ENCODE measurements around the gene CDC37L1.

Gene CDC37L1

GRCh38 chr9:4686584-4686983, 7.2 kb downstream of the CDC37L1 start:
- no peaks in the 10 kb centered on the region for H3K9me3 ChIP-seq
- H3K27ac ChIP-seq, result no peak overlapping the region
- peaks cover 31% of the 10 kb centered on the region for H3K36me3 ChIP-seq
- no peak overlapping the region for H3K4me3 ChIP-seq (ENCODE audit: low read depth in 1 of 2, low read length in 1 of 2)
- TF ChIP-seq, protein P1, sequence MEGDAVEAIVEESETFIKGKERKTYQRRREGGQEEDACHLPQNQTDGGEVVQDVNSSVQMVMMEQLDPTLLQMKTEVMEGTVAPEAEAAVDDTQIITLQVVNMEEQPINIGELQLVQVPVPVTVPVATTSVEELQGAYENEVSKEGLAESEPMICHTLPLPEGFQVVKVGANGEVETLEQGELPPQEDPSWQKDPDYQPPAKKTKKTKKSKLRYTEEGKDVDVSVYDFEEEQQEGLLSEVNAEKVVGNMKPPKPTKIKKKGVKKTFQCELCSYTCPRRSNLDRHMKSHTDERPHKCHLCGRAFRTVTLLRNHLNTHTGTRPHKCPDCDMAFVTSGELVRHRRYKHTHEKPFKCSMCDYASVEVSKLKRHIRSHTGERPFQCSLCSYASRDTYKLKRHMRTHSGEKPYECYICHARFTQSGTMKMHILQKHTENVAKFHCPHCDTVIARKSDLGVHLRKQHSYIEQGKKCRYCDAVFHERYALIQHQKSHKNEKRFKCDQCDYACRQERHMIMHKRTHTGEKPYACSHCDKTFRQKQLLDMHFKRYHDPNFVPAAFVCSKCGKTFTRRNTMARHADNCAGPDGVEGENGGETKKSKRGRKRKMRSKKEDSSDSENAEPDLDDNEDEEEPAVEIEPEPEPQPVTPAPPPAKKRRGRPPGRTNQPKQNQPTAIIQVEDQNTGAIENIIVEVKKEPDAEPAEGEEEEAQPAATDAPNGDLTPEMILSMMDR (IDR thresholded peaks at IDR 0.05), result no peak
- H3K4me1 ChIP-seq (ENCODE audit: control insufficient read depth in 1 of 2, insufficient read depth in 1 of 2, low read depth in 1 of 2, low read length in 1 of 2), result no peaks in the 10 kb centered on the region
- H3K27me3 ChIP-seq, result no peaks in the 10 kb centered on the region

DNA sequence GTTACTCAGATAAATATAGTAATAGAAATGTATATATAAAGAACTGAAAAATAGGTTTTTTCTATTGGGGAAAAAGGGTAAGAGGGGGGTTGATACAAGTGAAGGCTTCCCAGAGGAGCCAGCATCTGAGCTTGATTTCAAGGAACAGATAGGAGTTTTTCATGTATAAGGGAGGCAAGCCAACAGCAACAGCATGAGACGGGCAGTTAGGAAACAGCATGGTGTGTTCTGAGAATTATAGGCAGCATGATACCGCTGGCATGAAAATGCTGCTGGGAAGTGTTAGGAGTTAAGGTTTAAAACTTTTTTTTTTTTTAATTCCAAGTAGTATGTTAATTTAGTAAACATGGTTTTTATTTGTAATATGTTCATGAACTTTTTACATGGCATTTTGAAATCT, 9.7 kb downstream of the CDC37L1 start:
- no peaks in the 10 kb centered on the region for H3K27me3 ChIP-seq
- no peak overlapping the region for H3K27ac ChIP-seq
- peaks cover 33% of the 10 kb centered on the region for H3K36me3 ChIP-seq
- H3K4me3 ChIP-seq (ENCODE audit: low read depth in 1 of 2, low read length in 1 of 2), result no peak overlapping the region
- H3K9me3 ChIP-seq, result no peaks in the 10 kb centered on the region
- no peaks in the 10 kb centered on the region for H3K4me1 ChIP-seq (ENCODE audit: control insufficient read depth in 1 of 2, insufficient read depth in 1 of 2, low read depth in 1 of 2, low read length in 1 of 2)
- TF ChIP-seq, protein P1 (IDR thresholded peaks at IDR 0.05), result no peak

GRCh38 chr9:4689687-4690104, 10.3 kb downstream of the CDC37L1 start:
- H3K4me1 ChIP-seq (ENCODE audit: control insufficient read depth in 1 of 2, insufficient read depth in 1 of 2, low read depth in 1 of 2, low read length in 1 of 2), result no peaks in the 10 kb centered on the region
- H3K27me3 ChIP-seq, result no peaks in the 10 kb centered on the region
- no peak overlapping the region for H3K27ac ChIP-seq
- H3K4me3 ChIP-seq (ENCODE audit: low read depth in 1 of 2, low read length in 1 of 2), result no peak overlapping the region
- peaks cover 35% of the 10 kb centered on the region for H3K36me3 ChIP-seq
- H3K9me3 ChIP-seq, result no peaks in the 10 kb centered on the region
- TF ChIP-seq, protein P1 (IDR thresholded peaks at IDR 0.05), result no peak

- no peak overlapping the region for H3K27ac ChIP-seq
- H3K27me3 ChIP-seq, result no peaks in the 10 kb centered on the region
- H3K36me3 ChIP-seq, result peaks cover 35% of the 10 kb centered on the region
These were observed 10.8 kb downstream of the CDC37L1 start for GRCh38 chr9:4690144-4690543.

GRCh38 chr9:4691795-4692194, 12.4 kb downstream of the CDC37L1 start:
- no peak overlapping the region for H3K27ac ChIP-seq
- H3K4me1 ChIP-seq (ENCODE audit: control insufficient read depth in 1 of 2, insufficient read depth in 1 of 2, low read depth in 1 of 2, low read length in 1 of 2), result no peaks in the 10 kb centered on the region
- TF ChIP-seq, protein P1 (IDR thresholded peaks at IDR 0.05), result no peak
- H3K27me3 ChIP-seq, result no peaks in the 10 kb centered on the region
- H3K4me3 ChIP-seq (ENCODE audit: low read depth in 1 of 2, low read length in 1 of 2), result no peak overlapping the region
- peaks cover 19% of the 10 kb centered on the region for H3K36me3 ChIP-seq
- no peaks in the 10 kb centered on the region for H3K9me3 ChIP-seq

More at GRCh38 chr9:4690144-4690543, 10.8 kb downstream of the CDC37L1 start:
- no peaks in the 10 kb centered on the region for H3K4me1 ChIP-seq (ENCODE audit: control insufficient read depth in 1 of 2, insufficient read depth in 1 of 2, low read depth in 1 of 2, low read length in 1 of 2)
- TF ChIP-seq, protein P1 (IDR thresholded peaks at IDR 0.05), result no peak
- H3K4me3 ChIP-seq (ENCODE audit: low read depth in 1 of 2, low read length in 1 of 2), result no peak overlapping the region
- H3K9me3 ChIP-seq, result no peaks in the 10 kb centered on the region

DNA sequence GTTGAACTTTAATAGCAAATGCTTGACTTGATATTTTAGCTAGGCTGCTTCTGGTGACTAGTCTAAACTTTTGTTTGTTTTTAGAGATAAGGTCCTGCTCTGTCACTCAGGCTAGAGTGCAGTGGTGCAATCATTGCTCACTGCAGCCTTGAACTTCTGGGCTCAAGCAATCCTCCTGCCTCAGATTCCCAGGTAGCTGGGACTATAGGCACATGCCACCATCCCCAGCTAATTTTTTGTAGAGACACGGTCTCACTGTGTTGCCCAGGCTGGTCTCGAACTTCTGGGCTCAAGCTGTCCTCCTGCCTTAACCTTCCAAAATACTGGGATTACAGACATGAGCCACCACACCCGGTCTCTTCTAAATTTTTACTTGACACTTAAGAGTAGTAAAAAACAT, 20.7 kb downstream of the CDC37L1 start:
- TF ChIP-seq, protein P1 (IDR thresholded peaks at IDR 0.05), result no peak
- no peaks in the 10 kb centered on the region for H3K27me3 ChIP-seq
- H3K27ac ChIP-seq, result no peak overlapping the region
- no peaks in the 10 kb centered on the region for H3K4me1 ChIP-seq (ENCODE audit: control insufficient read depth in 1 of 2, insufficient read depth in 1 of 2, low read depth in 1 of 2, low read length in 1 of 2)
- H3K4me3 ChIP-seq (ENCODE audit: low read depth in 1 of 2, low read length in 1 of 2), result no peak overlapping the region
- peaks cover 30% of the 10 kb centered on the region for H3K36me3 ChIP-seq
- H3K9me3 ChIP-seq, result no peaks in the 10 kb centered on the region
